ENCODE results near the gene SARNP.

The SARNP gene

DNA sequence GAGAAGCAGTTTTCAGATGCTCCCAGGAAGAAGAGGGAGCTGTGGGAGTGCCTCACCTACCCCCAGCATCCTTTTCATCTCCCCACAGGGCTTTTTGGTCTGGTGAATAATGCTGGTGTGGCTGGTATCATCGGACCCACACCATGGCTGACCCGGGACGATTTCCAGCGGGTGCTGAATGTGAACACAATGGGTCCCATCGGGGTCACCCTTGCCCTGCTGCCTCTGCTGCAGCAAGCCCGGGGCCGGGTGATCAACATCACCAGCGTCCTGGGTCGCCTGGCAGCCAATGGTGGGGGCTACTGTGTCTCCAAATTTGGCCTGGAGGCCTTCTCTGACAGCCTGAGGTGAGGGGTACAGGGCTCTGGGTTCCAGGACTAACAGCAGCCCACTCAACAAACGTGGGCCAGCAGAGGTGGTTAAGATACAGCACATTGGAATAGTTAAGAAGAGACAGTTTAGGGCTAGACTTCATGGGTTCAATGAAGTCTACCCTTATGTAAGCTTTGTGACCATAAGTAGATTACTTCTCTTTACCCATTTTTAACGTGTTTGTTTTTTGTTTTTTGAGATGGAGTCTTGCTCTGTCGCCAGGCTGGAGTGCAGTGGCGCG, 95.8 kb downstream of the SARNP start:
- DNase-seq, result no peak

DNA sequence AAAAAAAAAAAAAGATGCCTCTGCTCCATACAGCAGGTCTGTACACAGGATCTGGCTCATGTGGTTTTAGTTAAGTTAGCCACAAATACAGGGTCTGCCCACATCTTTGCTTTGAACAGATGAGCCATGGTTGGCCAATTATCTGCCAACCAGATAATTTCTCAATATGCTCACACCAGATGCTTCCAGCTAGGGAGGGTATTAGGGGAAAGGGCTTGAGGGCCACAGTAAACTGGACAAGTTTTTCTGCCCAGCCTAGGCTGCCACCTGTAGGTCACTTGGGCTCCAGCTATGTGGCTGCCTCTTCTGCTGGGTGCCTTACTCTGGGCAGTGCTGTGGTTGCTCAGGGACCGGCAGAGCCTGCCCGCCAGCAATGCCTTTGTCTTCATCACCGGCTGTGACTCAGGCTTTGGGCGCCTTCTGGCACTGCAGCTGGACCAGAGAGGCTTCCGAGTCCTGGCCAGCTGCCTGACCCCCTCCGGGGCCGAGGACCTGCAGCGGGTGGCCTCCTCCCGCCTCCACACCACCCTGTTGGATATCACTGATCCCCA, 96.6 kb downstream of the SARNP start:
- peak; percentile 64 for DNase-seq

DNA sequence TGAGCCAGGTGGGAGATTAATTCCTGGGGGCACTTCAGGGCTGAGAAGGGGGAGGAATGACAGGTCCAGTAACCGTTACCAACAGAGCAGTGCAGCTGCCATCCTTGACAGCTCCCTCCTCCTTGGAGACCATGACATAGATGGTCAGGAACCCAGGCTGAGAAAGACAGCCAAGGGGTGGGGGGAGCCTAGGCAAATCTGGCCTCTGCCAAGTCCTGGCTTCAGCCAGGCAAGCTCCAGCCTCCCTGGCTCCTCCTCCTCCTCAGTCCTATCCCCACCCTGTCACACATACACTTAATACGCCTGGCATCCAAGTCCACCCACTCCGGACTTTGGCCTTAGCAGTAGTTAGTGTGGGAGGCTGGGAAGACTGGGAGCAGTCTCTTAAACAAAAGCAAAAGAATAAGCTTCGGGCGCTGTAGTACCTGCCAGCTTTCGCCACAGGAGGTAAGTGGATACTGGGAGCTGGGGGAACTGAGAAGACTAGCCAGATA, 97.4 kb downstream of the SARNP start, which contains the start of gene RDH5:
TSS of gene RDH5 (plus strand) at position 323 of the 494 bp plus-strand sequence. CDS start 792 bp downstream, outside the sequence.
- no peak for DNase-seq

DNA sequence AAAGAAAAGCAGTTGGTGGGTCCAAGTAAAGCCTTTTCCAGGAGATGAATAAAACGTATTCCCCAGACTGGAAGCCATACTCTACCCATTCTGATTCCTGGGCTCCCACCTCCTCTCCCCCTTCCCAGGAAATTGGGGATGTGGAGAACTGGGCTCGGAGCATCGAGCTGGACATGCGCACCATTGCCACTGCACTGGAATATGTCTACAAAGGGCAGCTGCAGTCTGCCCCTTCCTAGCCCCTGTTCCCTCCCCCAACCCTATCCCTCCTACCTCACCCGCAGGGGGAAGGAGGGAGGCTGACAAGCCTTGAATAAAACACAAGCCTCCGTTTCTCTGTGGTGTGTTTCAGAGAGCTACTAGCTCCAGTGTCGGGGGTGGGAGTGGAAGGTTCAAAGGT, 98.2 kb downstream of the SARNP start:
- DNase-seq, result no peak

DNA sequence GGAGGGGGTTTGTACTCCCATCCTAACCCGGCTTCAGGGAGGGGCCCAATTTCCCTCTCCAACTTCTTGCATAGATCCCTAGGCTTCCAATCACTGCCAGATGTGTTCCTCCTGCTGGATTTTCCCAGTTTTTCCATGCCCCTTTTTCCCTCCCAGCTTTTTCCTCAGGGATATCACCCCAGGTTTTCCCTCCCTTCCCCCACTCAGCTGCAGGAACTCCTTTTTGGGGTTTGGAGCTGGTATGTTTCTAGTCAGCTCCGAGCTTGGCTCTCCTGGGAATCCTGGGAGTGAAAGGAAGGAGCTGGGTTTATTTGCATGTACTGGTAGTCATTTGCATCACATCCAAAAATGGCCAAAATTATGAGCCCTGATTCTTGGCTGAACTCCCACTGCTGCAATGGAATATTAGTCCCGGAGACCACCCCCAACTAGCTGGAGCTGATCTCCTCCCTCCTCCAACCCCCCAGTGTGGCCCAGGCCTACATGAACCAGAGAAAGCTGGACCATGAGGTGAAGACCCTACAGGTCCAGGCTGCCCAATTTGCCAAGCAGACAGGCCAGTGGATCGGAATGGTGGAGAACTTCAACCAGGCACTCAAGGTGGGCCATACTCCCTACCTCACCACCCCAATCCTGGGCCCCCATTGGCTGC, 98.8 kb downstream of the SARNP start:
- DNase-seq, result no peak

DNA sequence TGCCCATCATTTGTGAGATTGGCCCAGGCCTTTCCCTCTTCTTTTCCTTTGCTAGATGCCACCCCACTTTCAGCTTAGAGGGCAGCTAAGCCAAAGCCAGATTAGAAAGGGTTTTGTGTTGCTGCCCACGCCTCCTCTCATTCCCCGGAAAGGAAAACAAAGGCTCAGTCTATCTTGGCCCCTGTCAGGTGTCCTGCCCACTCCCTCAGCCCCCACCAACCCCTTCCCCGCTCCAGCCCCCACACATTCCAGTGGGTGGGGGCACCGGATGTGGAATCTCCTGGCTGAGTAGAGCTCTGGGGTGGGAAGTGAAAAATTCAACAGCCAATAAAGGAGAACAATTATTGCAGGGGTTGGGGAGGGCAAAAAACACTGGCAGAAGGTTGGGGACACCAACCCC, 99.5 kb downstream of the SARNP start:
- no peak for DNase-seq

DNA sequence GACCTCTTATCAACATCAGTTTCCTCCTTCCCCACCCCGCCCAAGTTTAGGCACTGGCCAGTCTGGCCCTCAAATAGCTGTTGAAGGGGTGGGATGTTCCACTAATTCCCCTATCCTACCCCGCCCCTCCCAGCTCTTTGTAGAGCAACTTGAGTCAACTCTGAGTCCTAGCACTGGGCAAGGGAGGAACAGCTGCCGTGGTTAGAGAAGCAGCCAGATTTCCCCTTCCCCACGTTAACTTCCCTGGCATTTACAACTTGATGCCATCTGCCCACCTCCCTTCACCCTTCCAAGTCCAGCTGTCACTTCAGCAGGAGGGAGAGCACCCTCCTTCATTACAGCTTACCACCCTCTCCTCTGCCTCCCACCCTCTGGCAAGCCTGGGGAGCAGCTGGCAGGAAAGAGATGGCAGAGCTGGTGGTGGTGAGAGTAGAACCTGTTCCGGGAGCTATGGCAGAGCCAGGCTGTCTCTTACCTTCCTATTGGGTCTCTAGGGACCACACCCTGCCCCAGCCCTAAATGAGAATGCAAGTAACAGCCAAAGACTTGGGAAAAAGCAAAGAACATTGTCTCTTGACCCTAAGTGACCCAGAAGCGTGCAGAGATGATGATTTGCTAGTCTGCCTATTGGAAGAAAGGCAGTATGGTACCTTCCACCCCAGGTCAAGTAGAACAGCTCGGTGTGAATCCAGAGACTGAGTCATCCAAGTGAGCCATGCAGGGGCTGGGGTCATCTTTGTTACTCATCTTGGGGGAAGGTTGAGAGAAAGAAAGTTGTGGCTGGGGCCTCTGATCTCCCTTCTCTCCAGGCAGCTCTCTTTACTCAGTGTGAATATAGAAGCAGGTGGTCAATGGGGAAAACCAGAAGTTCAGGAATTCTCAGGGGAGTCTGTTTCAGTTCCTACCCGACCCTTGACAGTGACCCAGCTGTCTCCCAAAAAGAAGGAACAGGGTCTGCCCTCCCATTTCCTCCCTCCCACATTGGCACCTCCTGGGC, 100.2 kb downstream of the SARNP start:
- DNase-seq, result no peak

DNA sequence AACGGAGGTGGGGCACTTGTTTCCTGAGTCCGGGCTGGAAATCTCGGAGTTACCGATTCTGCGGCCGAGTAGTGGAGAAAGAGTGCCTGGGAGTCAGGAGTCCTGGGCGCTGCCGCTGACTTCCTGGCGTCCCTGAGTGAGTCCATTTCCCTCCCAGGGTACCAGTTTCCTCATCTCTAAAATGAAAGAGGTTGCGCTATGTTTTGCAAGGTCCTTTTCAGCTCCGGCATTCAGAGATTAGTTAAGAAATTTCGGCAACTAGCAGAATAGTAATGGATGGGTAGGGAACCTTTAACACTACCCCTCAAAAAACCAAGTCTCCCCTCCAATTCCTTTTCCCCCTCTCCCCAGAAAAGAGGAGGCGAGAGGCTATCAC, 101.0 kb downstream of the SARNP start:
- no peak for DNase-seq

DNA sequence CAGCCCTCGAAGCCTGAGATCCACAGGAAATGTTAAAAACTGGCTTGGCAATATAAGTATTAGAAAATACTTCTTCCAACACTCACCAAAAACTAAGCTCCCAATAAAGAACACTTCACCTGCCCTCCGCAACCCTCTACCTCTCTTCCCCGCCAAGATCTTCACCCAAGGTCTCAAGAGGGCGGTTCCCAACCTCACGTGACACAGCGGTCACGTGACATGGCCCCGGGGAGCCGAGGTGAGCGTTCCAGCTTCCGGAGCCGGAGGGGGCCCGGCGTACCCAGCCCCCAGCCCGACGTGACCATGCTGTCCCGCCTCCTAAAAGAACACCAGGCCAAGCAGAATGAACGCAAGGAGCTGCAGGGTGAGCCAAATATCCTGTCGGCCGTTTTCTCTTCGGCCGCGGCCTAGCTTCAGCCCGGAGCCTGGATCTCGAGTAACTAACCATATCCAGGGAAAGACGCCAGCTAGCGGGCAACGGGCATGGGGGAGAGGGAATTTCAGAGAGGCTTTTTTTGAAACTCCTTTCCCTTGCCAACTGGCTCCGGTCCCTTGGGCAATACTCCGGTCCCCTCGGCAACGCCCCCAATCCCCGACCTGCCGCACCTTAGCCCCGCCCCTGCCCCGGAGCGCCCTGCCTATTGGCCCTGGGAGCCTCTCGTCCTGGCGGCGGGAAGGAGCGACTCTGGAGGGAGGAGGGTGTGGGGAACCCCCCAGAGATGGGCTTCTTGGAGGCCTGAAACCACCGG, 101.5 kb downstream of the SARNP start, which contains the start of gene BLOC1S1:
TSS of gene BLOC1S1 (plus strand) at position 214 of the 749 bp plus-strand sequence. CDS start at position 220, 6 bp downstream.
- DNase-seq, result peak; percentile 95

DNA sequence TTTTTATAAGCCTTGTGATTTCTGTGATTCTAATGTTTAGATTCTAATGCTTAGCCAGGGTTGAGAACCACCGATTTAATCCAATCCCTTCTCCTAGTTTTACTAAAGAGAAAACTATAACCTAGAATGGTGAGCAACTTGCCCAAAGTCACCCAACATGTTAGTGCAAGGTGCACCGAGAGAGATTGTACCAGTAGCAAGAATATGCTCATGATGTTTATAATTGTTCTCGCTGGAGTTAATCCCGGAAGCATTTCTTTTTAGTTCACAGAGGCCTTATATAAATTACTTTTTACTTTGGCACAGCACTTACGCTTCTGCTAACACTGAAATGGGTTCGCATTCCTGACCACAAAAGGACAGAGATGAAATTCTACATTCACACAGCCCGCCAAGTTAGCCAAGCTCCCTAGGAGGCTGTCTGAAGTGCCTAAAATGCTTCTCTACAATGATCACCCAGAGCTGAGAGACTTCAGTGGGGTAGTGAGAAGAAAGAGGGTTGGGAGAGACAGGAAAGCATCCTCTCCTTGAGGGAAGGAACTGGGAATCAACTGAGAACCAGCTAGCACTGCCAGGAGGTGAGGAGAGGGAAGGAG, 102.3 kb downstream of the SARNP start:
- DNase-seq, result no peak

DNA sequence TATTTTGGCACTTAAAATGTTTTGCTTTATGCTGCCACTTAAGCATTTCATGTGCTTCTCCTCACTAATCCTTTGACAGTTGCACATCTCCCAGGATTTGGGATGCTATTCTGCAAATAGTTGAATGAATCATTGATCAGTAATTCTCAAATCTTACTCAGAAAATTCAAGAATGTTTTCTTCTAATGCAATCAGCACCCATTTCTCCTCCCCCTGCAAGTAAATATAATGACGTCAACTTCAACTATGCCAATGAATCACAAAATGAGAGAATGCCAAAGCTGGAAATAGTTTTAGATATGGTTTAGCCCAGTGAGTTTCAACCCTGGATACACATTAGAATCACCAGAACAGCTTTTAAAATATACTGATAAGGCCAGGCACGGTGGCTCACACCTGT, 103.8 kb downstream of the SARNP start:
- DNase-seq, result no peak

DNA sequence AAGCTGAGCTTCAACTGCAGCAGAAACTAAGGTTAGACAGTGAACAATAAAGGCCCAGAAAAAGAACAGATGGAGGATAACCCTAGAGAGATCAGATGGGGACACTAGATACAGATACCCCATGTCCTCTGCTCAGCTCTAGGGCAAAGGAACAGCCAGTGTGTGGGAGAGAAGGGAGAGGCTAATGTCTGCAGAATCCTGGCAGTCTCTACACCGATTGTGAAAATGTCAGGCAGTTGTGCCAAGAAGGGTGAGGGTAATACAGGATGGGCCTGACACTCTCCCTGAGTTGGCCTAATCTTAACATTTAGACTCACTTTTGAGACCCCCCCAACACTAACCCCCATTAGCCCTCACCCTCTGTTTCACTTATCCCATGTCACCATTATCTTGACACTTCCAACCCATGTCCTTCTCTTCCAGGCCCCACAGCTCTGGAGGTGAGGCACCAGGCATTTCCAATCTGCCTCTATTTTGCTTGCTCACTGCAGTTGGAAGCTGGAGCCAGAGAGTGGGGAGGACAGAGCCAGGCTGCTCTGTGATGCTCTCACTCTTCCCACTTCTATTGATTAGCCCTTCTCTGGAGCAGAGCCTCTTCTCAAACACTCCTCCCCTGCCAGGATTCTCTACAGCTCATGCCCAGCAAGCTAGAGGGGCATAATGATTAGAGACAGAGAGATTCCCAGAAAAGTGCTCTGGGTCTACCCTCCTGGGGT, 104.7 kb downstream of the SARNP start:
- DNase-seq, result no peak

DNA sequence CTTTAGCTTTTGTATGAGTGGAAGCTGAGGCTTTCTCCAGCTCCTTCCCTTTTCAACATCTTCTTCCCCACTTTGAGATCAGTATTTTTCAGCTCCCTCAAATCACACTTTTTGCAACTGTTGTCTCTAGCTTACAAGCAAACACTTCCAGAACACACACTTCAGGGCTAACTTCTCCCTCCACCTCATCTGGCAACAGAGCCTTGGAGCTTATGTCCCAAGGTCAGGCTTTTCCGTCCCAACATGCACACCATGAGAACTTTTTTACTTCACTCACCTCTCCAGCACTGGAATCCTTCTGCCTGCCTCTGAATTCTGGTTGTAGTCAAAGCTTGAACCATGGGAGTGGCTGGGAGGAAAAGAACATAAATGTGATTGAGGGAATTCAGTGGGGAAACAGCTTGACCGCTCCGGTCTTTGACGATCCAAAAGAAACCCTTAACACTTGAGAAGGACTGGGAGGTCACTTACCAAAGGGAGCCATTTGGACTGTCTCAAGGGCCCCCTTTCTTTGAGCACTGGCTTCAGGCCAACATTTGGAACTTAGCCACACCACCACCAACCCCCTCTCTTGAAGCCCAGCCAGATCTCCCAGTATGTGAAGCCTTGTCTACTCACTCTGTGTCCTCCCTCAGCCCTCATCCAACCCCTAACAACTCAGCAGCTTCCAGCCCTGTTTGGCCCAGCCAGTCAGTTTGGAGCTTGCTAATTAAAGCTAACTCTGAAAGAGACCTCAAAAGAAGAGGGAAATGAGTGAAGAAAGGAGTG, 105.6 kb downstream of the SARNP start:
- DNase-seq, result no peak

DNA sequence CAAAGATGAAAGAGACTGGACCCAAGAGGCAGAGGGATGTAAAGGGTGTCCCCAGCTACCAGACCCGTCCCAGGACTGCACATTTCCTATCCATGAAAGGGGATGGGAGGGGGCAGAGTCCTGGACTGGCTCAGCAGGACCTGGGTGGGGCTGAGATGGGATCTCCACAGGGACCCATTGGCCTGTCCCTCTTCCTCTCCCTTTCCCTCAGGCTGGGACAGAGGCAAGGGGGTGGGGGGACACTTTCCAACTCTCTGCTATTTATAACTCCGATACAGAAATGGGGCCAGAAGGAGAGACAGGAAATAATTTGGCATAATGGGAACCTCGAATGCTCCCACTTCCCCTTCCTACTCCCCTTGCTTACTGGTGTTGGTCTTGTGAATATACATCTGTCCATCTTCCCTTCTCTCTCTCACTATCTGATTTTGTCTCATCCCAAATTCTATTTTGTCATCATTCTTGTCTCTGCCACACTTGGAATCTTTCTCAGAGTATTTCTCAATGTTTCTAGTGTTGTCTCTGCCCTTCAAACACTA, 108.8 kb downstream of the SARNP start:
- DNase-seq, result no peak

DNA sequence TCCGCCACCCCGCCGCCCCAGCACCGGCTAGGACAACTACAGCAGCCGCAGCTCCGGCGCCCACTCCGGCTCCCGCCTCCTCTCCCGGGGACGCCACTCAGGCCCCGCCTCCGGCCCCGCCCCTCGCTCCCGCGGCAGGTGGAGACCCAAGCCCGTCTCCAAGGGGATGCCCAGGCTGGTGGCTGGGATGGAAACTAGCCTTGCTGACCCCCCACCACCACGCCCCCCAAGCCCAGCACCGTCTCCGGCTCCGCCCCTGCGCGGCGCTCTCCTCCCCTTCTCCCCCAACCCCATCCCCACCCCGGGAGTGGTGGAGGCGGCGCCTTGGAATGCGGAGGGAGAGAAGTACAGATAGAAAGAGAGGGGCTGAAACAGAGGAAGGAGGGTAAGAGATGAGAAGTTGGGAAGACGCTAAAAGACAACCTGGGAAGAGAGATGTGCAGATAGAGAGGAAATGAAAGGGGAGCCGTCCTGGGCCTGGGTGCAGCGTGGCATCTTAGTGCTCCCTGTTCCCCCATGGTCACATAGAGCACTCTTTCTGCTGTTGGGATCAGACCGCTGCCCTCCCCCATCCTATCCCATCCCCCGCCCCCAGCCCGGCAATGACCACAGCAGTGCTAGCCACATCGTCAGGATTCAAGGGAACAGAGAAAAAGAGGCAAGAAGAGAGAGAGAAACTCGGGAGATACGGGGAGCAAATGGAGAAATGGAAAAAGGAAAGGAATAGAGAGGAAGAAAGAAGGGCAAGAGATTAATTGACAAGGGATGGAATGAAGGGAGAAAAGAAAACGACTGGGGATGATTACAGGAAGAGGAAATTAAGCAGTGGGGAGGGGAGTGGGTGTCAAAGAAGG, 109.5 kb downstream of the SARNP start, which contains the start of gene ITGA7:
TSS of gene ITGA7 (minus strand) at position 64 of the 854 bp plus-strand sequence. CDS start 222 bp downstream, outside the sequence.
- DNase-seq, result no peak

Measured in OCI-M1 (cell line).